Measurements from ENCODE around the gene NBEA.
"Not testable (repeated sequence)": the region's sequence is repeated elsewhere in the genome, so short reads cannot be mapped to it uniquely, and the experiment has no call there.

NBEA gene

DNA sequence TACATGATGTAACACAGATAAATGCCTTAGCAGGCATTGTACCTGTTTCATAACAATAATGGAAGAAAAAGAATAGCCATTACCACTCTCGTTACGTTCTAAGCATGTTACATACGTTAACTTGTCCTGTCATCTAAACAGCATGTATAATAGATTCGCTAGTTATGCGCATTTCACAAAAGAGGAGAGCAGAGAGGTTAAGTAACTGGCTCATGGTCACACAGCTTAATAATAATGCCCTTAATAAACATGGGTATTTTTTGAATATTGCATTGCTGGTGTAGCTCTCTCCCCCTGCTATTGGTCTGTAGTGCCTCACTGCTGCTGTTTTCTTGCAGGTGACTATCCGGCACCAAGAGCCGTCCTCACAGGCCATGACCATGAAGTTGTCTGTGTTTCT lies 722.7 kb downstream of the NBEA start:
- H3K9ac ChIP-seq (ENCODE audit: low read length): no peak overlapping the region
- H3K4me3 ChIP-seq (ENCODE audit: low read depth, low read length): no peak overlapping the region
- no peaks in the 10 kb centered on the region for H3K36me3 ChIP-seq (ENCODE audit: control insufficient read depth, insufficient read depth, low read length)
- no peak overlapping the region for H3K27ac ChIP-seq (ENCODE audit: low read depth, low read length)
- H3K9me3 ChIP-seq (ENCODE audit: control insufficient read depth, insufficient read depth, low read depth, low read length): no peaks in the 10 kb centered on the region
- H3K4me1 ChIP-seq (ENCODE audit: control insufficient read depth, insufficient read depth, low read length): no peaks in the 10 kb centered on the region
- H3K27me3 ChIP-seq (ENCODE audit: control insufficient read depth, insufficient read depth, low read length): no peaks in the 10 kb centered on the region

DNA sequence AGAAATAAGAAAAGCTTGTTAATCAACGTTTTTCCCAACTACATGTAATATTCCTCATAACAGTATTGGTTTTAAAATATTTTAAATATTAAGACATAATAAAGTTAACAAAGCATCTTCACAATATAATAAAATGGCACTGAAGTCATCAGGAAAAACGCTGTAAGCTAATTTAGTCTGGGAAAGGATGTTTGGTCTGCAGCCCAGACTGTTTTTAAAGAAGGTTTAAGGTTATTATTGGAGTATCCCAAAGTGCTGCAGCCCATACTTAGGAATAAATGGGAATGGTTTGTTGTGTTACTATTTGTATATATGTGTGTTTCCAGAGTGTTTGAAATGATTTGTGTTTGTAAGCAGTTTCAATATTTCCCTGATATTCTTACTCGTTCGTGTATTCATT lies 727.3 kb downstream of the NBEA start:
- Histone ChIP-seq H3K9me3 (ENCODE audit: control insufficient read depth, insufficient read depth, low read depth, low read length) (no peaks in the 10 kb centered on the region), H3K27me3 (ENCODE audit: control insufficient read depth, insufficient read depth, low read length) (no peaks in the 10 kb centered on the region)

DNA sequence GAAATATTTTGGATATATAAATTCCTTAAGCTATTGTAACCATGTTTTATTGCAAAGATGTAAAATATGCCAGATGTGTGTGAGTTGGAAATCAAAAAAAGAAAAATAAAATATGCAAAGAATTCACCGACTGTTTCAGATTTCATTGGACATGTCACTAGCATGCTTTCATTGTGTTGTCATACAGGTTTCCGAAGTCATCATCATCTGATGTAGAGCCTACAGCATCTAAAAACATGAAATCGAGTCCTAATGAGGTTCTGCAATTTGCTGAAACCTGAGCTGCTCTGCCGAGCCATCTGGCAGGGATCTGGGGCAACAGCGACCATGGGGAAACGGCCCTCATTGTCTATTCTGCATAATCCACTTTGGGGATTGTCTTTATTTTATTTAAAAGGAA lies 730.5 kb downstream of the NBEA start:
- H3K36me3 ChIP-seq (ENCODE audit: control insufficient read depth, insufficient read depth, low read length): no peaks in the 10 kb centered on the region
- no peak overlapping the region for H3K4me3 ChIP-seq (ENCODE audit: low read depth, low read length)
- H3K27ac ChIP-seq (ENCODE audit: low read depth, low read length): no peak overlapping the region
- no peaks in the 10 kb centered on the region for H3K27me3 ChIP-seq (ENCODE audit: control insufficient read depth, insufficient read depth, low read length)
- H3K9ac ChIP-seq (ENCODE audit: low read length): no peak overlapping the region
- H3K4me1 ChIP-seq (ENCODE audit: control insufficient read depth, insufficient read depth, low read length): no peaks in the 10 kb centered on the region
- H3K9me3 ChIP-seq (ENCODE audit: control insufficient read depth, insufficient read depth, low read depth, low read length): peaks cover 6% of the 10 kb centered on the region; the same call in 1 of the 2 replicates

More for the DNA sequence above, 727.3 kb downstream of the NBEA start:
- Histone ChIP-seq H3K9ac (ENCODE audit: low read length) (no peak overlapping the region), H3K4me3 (ENCODE audit: low read depth, low read length) (no peak overlapping the region), H3K27ac (ENCODE audit: low read depth, low read length) (no peak overlapping the region), H3K4me1 (ENCODE audit: control insufficient read depth, insufficient read depth, low read length) (no peaks in the 10 kb centered on the region), H3K36me3 (ENCODE audit: control insufficient read depth, insufficient read depth, low read length) (no peaks in the 10 kb centered on the region)

DNA sequence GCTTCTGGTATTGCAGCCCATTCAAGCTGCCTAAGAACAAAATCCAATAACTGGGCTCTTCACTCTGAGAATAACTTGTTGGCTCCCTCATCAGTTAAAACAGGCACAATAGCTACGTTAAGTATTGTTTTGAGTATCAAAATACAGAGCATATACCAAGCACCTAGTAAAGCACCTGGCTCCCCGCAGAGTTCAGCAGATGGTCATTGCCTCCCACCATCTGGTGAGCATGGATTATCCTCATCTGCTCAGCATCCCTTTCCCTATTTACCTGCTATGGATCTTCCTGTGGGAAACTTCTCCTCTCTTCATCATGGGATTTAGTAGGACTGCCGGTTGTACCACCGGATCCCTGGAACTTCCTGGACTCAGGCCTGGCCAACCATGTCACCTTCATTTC lies 733.6 kb downstream of the NBEA start:
- Histone ChIP-seq H3K4me3 (ENCODE audit: low read depth, low read length) (no peak overlapping the region), H3K9ac (ENCODE audit: low read length) (no peak overlapping the region), H3K36me3 (ENCODE audit: control insufficient read depth, insufficient read depth, low read length) (no peaks in the 10 kb centered on the region), H3K27me3 (ENCODE audit: control insufficient read depth, insufficient read depth, low read length) (no peaks in the 10 kb centered on the region), H3K27ac (ENCODE audit: low read depth, low read length) (no peak overlapping the region), H3K4me1 (ENCODE audit: control insufficient read depth, insufficient read depth, low read length) (no peaks in the 10 kb centered on the region), H3K9me3 (ENCODE audit: control insufficient read depth, insufficient read depth, low read depth, low read length) (peaks cover 6% of the 10 kb centered on the region; the same call in 1 of the 2 replicates)

DNA sequence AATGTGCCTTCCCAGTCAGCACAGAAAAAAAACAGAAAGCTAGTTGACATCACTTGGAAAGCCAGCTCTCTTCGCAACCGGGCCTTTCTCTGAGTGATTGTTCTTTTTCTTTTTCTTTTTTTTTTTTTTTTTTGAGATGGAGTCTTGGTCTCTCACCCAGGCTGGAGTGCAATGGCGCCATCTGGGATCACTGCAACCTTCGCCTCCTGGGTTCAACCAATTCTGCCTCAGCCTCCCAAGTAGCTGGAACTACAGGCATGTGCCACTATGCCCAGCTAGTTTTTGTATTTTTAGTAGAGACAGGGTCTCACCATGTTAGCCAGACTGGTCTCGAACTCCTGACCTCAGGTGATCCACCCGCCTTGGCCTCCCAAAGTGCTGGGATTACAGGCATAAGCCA lies 735.8 kb downstream of the NBEA start:
- H3K27ac ChIP-seq (ENCODE audit: low read depth, low read length); H3K4me3 ChIP-seq (ENCODE audit: low read depth, low read length); H3K36me3 ChIP-seq (ENCODE audit: control insufficient read depth, insufficient read depth, low read length); H3K9me3 ChIP-seq (ENCODE audit: control insufficient read depth, insufficient read depth, low read depth, low read length); H3K4me1 ChIP-seq (ENCODE audit: control insufficient read depth, insufficient read depth, low read length); H3K9ac ChIP-seq (ENCODE audit: low read length); H3K27me3 ChIP-seq (ENCODE audit: control insufficient read depth, insufficient read depth, low read length): not testable (repeated sequence)

DNA sequence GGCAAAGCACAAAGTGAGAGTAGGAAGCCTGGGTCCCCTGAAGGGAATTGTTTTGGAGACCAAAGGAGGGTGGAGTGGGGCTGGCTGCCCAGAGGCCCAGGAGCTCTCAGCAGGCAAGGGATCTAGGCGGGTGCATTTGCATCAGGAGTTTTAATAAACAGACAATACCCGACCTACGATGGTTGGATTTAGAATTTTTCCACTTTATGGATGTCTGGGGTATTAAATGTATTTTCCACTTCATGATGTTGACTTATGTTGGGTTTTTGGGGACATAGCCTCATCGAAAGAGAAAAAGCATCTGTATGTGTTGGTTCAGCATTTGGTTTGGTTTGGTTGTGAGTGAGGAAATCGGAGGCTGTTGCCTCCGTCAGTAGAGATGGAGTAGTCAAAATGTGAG lies 739.6 kb downstream of the NBEA start:
- Histone ChIP-seq H3K36me3 (ENCODE audit: control insufficient read depth, insufficient read depth, low read length) (no peaks in the 10 kb centered on the region), H3K9me3 (ENCODE audit: control insufficient read depth, insufficient read depth, low read depth, low read length) (peaks cover 6% of the 10 kb centered on the region; the same call in 1 of the 2 replicates), H3K9ac (ENCODE audit: low read length) (no peak overlapping the region), H3K27ac (ENCODE audit: low read depth, low read length) (no peak overlapping the region), H3K4me3 (ENCODE audit: low read depth, low read length) (no peak overlapping the region), H3K4me1 (ENCODE audit: control insufficient read depth, insufficient read depth, low read length) (no peaks in the 10 kb centered on the region), H3K27me3 (ENCODE audit: control insufficient read depth, insufficient read depth, low read length) (no peaks in the 10 kb centered on the region)

DNA sequence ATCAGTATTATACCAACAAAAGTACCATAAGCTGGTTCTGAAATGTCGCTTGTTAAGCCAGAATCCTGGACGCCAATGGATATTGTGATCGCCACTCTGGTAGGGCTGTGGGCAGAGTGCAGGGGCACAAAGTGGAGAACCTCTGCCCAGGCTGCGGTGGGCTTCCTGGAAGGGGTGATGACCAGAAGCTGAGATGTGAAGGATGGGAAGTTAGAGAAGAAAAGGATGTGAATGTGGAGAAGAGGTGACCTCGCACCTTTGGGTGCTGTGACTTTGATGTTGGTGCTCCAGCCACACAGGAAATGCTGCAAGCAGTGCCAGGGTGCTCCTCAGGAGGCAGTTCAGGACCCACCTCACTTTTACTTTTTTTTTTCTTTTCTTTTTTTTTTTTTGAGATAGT lies 742.4 kb downstream of the NBEA start:
- Histone ChIP-seq H3K36me3 (ENCODE audit: control insufficient read depth, insufficient read depth, low read length) (no peaks in the 10 kb centered on the region), H3K4me1 (ENCODE audit: control insufficient read depth, insufficient read depth, low read length) (no peaks in the 10 kb centered on the region; the same call in 1 of the 2 replicates), H3K9ac (ENCODE audit: low read length) (no peak overlapping the region), H3K27ac (ENCODE audit: low read depth, low read length) (no peak overlapping the region), H3K27me3 (ENCODE audit: control insufficient read depth, insufficient read depth, low read length) (no peaks in the 10 kb centered on the region), H3K9me3 (ENCODE audit: control insufficient read depth, insufficient read depth, low read depth, low read length) (no peaks in the 10 kb centered on the region), H3K4me3 (ENCODE audit: low read depth, low read length) (no peak overlapping the region)

DNA sequence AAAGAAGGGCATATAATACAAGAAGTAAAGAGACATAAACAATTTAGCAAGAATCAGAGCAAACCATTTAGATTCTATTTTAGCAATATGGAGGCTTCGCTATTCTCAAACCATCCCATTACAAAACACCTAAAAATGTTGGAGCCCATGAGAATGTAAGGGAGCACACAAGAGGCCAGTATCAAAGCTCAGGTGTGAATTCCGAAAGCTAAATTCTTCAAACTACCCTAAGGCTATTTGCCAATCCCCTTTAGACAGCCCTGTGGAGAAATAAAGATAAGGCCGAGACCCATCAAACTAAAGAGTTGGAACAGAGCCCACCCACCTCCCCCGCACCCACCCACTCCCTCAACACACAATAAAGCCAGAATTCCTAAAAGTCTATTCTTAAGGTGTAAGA lies 745.3 kb downstream of the NBEA start:
- Histone ChIP-seq H3K36me3 (ENCODE audit: control insufficient read depth, insufficient read depth, low read length) (no peaks in the 10 kb centered on the region), H3K4me1 (ENCODE audit: control insufficient read depth, insufficient read depth, low read length) (no peaks in the 10 kb centered on the region; the same call in 1 of the 2 replicates), H3K9me3 (ENCODE audit: control insufficient read depth, insufficient read depth, low read depth, low read length) (no peaks in the 10 kb centered on the region), H3K27me3 (ENCODE audit: control insufficient read depth, insufficient read depth, low read length) (no peaks in the 10 kb centered on the region), H3K9ac (ENCODE audit: low read length) (no peak overlapping the region), H3K4me3 (ENCODE audit: low read depth, low read length) (no peak overlapping the region), H3K27ac (ENCODE audit: low read depth, low read length) (no peak overlapping the region)

DNA sequence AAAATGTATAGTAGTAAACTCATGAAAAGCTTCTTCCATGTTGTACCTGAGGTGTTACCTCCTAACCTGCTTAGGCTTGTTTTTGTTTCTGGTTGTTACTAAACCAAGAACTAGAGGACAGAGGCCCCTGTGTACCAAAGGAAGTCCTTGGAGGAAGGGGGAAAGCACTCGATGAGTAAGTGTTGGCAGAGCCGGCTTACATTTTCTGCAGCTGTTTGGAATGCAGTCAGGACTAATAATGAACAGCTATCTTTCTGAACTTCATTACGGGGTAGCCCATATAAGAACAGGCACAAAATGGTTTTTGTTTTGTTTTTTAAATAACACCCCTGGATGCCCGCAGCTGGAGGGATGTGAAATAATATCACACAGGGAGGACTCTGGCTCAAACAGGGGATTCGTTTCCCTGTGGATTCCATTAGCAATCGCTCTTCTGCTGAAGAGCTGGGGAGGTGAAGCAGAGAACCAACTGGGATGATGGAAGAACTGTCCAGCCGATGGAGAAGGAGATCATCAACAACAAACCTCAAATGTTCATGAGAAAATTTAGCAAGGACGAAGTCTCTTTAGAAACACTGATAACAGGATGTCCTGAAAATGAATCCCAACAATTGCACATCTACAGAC lies 748.6 kb downstream of the NBEA start:
- no peaks in the 10 kb centered on the region; the same call in 1 of the 2 replicates for H3K4me1 ChIP-seq (ENCODE audit: control insufficient read depth, insufficient read depth, low read length)
- no peaks in the 10 kb centered on the region for H3K36me3 ChIP-seq (ENCODE audit: control insufficient read depth, insufficient read depth, low read length)
- no peaks in the 10 kb centered on the region for H3K9me3 ChIP-seq (ENCODE audit: control insufficient read depth, insufficient read depth, low read depth, low read length)
- no peak overlapping the region for H3K9ac ChIP-seq (ENCODE audit: low read length)
- H3K27ac ChIP-seq (ENCODE audit: low read depth, low read length): no peak overlapping the region
- H3K4me3 ChIP-seq (ENCODE audit: low read depth, low read length): no peak overlapping the region
- H3K27me3 ChIP-seq (ENCODE audit: control insufficient read depth, insufficient read depth, low read length): no peaks in the 10 kb centered on the region

DNA sequence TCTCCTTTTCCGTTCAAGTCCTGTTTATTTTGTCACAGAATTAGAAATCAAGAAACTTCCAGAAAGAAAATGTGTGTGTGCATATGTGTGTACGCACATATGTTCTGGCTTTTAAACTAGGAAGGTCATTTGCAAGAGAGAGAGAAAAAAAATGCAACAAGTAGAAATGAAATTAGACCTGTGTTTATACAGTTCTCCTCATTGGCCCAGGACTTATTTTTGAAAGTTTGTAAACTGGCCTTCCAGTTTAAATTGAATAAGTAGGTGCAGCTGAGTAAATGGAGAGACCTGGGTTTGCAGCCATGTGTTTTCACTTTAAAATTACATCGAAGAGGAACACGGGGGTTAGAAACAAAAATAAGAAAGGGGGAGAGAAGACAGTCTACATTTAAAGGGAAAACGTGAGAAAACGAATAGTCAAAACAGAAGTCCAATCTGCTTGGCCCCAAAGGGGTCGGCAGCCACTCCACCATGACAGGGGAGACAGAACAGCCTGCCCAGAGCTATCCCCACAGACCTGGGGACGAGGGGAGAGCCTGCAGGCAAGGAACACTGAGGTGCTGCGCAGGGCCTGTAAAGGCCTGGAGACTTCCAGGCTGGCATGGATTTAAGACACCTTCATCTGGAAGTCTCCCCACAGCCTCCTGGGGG lies 751.2 kb downstream of the NBEA start:
- Histone ChIP-seq H3K9me3 (ENCODE audit: control insufficient read depth, insufficient read depth, low read depth, low read length) (no peaks in the 10 kb centered on the region), H3K4me3 (ENCODE audit: low read depth, low read length) (no peak overlapping the region), H3K9ac (ENCODE audit: low read length) (no peak overlapping the region), H3K4me1 (ENCODE audit: control insufficient read depth, insufficient read depth, low read length) (peaks cover 15% of the 10 kb centered on the region), H3K36me3 (ENCODE audit: control insufficient read depth, insufficient read depth, low read length) (no peaks in the 10 kb centered on the region), H3K27me3 (ENCODE audit: control insufficient read depth, insufficient read depth, low read length) (no peaks in the 10 kb centered on the region), H3K27ac (ENCODE audit: low read depth, low read length) (no peak overlapping the region)

DNA sequence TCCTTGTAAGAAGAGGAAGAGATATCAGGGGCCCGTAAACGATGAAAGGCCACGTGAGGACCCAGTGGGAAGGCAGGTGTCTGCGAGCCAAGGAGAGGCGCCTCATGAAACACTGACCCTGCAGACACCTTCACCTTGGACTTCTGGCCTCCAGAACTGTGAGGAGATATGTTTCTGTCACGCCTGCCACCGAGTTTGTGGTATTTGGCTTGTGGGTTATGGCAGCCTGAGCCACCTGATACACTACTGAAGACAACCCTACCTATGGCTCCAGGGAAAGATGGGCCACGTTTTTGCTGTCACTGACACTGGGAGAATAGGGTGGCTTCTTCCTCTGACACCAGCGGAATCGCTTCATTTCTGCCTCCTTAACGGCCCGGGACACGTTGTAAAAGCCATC lies 752.0 kb downstream of the NBEA start:
- Histone ChIP-seq H3K9ac (ENCODE audit: low read length) (no peak overlapping the region), H3K9me3 (ENCODE audit: control insufficient read depth, insufficient read depth, low read depth, low read length) (no peaks in the 10 kb centered on the region), H3K27ac (ENCODE audit: low read depth, low read length) (no peak overlapping the region), H3K27me3 (ENCODE audit: control insufficient read depth, insufficient read depth, low read length) (no peaks in the 10 kb centered on the region), H3K4me3 (ENCODE audit: low read depth, low read length) (no peak overlapping the region), H3K4me1 (ENCODE audit: control insufficient read depth, insufficient read depth, low read length) (peaks cover 15% of the 10 kb centered on the region), H3K36me3 (ENCODE audit: control insufficient read depth, insufficient read depth, low read length) (no peaks in the 10 kb centered on the region)
